Activated CD4-positive, alpha-beta T cell treated with anti-CD3 and anti-CD28 coated beads, Interleukin-2, amount 50 U/mL, for 24 hours (primary cell): ENCODE results near the gene ALDH3B2.

Source experiments
- DNase-seq, 2 donors: peaks; one replicate each; pipeline ENCODE4 v3.0.0-alpha.2; 2020; ENCODE audit warnings: low read depth in 1 of 2, low spot score in 1 of 2

Gene ALDH3B2

DNA sequence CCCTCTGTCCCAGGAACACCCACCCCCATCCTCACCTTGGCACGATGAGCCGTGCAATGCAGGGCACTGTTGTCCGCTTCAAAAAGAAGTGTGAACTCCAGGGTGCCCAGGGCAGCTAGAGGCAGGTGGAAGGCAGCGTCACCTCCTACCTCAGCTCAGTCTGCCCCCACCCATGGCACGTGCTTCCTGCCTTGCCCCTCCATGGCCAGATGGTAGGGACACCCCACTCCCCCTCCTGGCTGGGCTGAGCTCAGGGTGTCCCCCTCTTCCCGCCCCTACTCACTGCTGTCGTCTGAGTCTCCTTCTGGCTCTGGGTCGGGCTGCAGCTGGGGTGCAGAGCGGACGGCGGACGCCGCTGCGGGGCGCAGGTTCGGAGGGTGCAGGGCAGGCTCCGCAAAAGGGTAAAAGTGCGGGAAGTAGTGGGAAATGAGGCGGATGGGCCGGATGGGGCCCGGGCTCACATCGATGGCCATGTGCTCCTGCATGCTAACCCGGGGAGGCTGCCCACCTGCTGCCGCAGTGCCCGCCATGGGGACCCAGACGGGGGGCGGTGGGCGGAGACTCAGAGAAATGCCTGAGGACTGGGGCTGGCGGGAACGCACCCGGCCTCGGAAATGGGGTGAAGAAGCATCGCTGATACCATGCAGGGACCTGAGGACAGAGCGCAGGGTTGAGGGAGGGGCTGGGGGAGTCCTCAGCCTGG lies 58.5 kb downstream of the ALDH3B2 start:
- DNase-seq = no peak

DNA sequence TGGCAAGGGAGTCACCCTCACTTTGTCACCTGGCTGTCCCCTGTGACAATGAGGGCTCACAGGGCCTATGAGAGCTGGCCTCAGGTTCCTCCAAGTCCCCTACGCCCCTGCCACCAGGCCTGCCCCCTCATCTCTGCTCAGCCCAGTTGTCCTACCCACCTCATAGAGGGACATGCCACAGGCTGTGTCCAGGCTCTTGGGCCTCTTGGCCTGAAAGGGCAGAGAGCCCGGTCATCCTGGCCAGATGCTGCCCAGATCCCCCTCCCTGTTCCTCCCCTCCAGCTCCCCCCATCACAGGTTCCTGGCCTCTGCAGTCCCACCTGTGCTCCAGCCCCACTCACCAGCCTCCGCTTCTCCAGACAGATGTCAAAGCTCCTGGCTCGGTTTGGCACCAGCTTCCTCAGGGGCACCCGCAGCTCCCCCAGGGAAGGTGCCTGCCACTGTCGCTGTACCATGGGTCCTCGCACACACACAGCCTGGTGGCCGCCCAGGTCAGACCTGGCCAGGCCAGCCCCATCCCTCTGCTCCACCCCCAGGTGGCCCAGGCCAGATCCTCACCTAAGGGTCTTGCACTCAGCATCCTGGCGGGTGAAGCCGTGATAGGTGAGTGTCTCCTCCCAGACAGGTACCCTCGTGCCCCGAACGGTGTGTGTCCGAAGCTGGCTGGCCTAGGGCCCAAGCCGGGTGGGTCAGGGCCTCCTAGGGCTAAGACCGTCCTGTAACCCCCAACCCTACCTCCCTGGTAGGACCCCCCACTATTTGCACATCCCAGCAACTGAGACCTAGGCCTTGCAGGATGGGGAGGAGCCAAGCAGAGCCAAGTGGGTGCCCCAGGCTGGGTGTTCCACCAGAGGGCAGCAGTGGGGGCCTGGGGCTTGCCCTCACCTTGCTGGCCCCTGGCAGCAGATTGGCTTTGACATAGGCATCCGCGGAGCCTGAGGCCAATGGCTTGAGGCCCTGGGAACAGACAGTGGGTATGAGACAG lies 59.4 kb downstream of the ALDH3B2 start:
- peak in 1 of 2 donors; percentile 38 for DNase-seq

- peak; percentile 67 to 79 for DNase-seq
Measured at GRCh38 chr11:67613960-67614715, 60.3 kb downstream of the ALDH3B2 start.

- no peak for DNase-seq
Measured at GRCh38 chr11:67613313-67613959, 61.0 kb downstream of the ALDH3B2 start.

GRCh38 chr11:67612751-67613150 lies 61.7 kb downstream of the ALDH3B2 start:
- no peak for DNase-seq
